GM21423 (cell line): Measurements from ENCODE around the gene KIZ.
"Not testable (repeated sequence)": the region's sequence is repeated elsewhere in the genome, so short reads cannot be mapped to it uniquely, and the experiment has no call there.

Source experiments
- ATAC-seq: cut with Tn5 transposase; IDR thresholded peaks from one replicate; pipeline ENCODE4 v1.9.1; 2021; ENCODE audit warnings: mild to moderate bottlenecking, moderate library complexity; ENCODE audit not compliant: unreplicated experiment

Gene KIZ

DNA sequence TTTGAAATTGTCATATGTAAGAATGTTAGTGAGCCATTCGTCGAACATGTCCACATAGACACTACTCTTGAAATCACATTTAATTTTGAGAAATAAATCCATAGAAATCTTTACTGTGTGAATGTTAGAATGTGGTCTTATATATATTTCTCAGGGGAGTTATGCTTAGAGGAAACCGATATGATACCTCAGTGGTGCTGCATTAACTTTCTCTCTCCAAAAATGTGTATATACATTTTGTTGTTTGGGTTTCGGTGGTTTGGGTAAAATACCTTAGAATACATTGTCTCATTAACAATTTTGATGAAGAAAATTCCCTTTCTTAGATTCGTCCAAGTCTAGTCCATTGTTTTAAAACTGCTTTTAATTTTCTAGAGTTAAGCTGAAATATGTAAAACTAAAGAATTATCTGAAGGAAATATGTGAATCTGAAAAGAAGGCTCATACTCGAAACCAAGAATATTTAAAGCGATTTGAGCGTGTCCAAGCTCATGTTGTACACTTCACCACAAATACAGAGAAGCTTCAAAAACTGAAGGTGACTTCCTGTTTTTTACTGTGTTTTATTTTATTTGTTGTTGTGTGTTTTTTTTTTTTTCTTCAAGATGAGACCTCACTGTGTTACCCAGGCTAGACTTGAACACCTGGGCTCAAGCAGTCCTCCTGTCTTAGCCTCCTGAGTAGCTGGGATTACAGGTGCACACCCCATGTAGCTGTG lies 10.3 kb downstream of the KIZ start:
- no peak for ATAC-seq

DNA sequence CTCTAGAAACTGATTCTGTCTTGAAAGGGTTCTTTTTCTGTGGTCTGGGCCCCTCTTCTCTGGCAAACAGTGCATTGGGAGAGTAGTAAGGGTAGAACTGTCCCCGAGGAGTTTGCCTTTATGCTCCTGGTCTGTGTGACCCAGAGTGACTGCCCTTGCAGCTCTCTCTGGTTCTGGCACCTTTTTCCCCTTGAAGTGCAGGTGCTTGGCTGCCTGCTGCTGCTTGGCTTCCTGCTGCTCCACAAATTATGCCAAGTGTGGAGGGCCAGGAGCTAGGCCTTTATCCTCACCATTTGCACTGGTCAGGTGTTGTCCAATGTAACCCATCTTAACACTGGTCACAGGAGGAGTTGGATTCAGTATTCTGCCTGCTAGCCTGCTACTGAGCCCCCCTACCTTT lies 11.2 kb downstream of the KIZ start:
- ATAC-seq = no peak

DNA sequence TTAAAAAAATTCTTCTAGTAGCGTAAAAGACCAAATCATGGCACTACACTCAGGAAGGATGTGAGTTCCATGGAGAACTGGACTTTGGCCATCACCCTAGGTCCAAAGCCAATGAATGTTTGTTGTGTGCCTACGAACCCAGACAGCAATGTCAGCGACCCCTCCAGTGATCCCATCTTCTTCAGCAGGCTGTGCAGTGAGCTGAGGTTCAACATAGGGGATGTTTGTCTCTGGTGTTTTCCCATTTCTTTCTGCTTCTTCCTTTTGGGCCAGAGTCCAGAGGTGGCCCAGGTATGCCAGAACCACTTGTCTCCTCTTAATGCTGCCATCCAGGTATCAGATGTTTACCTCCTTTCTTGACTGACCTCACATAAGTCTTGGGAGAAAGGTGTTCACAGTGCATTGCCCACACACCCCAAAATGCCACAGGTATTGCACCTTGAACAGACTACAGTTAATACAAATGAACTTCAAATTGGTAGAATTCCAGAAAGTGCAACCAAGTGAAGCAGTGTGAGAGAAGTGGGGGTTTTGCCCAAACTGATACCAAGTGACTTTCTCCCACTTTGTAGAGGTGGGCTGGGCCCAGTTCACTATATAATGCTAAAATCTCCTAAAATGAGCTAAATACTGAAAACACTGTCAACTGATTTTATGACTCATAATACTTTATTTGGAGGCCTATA lies 14.1 kb downstream of the KIZ start:
- no peak for ATAC-seq

DNA sequence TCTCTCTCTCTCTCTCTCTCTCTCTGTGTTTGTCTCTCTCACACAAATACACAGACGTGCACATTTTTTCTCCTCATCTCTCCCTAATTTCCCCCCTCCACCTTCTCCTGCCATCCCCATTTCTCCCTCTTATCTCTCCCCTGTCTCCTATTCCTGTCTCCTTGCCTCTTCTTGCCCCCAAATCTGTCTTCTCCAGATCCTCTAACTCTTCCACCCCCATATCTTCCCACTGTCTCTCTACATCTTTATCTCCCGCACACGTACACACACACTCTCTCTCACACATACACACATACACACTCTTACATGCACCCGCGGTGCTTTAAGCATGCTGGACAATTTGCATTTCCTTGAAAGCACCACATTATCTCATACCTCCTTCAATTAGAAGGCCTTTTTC lies 15.9 kb downstream of the KIZ start:
- ATAC-seq = no peak

DNA sequence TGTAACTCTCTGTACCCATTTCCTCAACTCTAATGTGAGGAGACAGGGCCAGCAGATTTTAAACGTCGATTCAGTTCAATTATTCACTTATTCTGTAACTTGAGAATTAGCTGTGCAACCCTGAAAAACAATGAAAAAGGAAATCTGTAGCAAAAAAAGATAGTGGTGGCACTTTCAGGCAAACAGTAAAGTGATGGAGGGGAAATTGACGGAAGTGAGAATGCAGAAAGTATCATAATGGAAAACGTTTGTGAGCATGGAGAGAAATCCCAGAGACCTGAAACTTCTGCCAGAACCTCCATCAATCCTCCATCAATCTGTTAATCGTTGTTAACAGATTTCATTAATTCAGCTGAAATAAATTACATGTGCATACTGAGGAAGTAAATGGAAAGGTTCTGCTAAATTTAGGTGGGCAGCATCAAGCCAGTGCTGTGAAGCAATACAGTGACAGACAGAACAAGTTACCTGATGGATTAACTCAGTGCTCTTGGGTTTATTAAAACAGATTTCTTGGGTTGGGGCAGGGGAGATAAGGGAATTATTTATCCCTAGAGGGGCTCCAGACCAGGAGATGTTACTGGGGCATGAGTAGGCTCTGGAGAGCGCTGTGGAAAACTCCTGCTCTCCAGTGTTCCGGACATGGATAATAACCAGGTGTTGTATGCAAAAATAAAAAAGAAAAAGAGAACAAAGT lies 17.5 kb downstream of the KIZ start:
- no peak for ATAC-seq

DNA sequence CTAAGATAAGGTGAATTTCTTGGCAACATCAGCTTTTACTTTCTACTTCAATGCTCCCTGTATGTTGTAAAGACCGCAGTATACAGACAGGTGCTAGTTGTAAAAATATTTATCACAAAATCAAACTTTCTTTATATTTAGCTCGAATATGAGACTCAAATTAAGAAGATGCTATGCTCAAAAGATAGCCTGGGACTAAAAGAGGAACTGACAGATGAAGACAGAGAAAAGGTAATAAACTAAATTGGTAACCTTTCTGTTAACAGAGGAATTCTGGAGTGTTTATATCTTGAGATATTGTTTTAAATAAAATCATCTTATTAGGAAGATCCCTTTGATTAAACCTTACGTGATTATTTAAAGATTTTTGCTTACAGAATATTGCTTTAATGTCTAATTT lies 19.5 kb downstream of the KIZ start:
- ATAC-seq = no peak

DNA sequence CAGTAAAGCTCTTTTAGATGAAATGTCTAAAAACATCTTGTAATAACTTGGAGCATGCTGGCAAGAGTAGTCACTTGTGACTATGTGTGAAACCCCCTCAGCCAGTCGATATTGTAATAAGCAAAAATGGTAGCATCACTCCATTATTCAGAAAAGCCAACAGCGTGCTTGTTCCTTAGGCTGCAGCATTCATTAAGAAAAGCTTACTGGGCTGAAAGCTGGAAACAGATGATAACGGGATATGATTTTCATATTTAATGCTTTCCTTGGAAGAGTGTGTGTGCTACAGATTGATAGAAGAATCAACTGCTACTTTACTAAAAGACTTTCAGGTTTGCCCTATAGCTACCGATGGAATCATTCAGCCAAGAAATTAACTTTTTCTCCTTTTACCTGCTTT lies 20.3 kb downstream of the KIZ start:
- no peak for ATAC-seq

DNA sequence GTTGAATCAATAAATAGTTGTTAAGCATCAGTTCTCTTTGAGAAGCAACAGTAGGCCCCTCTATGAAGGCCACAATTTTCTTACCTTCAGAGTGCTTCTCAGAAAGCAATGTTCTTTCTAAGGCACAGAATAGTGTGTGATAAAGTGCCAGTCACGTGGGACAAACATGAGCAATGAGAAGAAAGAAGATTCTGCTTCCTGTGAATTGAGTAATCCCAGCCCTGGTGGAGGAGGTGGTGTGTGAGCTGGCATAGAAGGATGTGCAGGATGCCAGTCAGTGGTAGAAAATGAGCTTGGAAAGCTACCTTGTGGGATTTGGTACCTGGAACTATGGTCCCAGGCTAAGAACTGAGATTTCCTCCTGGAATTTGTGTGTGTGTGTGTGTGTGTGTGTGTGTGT lies 21.7 kb downstream of the KIZ start:
- no peak for ATAC-seq

DNA sequence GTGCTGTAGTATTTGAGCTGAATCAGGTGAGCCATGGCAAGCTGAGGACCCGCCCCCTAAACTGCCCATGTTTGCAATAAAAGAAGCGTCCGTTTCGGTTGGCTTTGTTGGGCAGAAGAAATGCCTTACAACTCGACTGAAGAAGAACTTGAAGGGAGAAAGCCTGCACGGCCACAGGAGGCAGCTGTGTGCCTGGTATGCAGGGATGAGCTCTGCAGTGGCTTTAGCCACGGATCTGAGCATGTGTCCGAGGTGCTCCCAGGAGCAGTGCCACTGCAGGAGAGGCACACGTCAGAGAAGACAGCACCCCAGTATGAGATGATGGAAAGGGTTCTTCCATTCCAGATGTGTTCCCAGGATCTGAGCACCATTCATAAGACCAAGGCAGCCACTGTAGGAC lies 23.5 kb downstream of the KIZ start:
- ATAC-seq = no peak

DNA sequence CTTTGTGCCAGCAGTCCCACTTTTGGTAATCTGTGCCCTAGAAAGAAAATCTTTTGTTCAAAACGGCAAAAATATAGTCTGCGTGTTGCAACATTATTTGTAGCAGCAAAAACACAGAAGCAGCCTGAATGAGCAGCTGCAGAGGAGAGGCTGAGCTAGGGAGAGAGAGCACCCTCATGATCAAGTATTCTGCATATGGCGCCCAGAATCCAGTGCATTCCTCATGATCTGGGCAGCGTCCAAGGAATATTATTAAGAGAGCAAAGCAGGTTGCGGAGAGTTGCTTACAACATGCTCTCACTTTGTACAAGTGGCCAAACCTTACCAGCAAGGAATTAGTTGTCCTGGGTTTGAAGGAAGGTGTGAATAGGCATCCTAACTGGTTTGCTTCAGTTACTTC lies 25.9 kb downstream of the KIZ start:
- ATAC-seq = no peak

DNA sequence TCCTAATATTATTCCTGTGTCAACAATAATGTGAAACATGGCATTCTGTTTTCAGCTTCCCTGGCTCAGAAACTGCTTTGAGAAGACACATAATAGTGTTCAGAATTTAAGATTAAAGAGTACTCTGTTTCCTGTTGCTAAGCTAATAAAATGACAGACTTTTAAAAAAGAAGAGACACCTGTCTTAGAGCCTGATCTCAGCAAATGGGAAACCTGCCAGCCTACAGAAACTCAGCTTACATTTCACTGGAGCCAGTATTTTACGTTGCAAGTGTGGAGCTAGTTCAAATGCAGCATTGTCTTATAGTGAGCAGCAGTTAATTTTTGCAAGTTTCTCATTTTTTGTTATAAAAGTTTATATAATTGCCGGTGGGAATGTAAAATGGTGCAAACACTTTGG lies 28.8 kb downstream of the KIZ start:
- no peak for ATAC-seq

DNA sequence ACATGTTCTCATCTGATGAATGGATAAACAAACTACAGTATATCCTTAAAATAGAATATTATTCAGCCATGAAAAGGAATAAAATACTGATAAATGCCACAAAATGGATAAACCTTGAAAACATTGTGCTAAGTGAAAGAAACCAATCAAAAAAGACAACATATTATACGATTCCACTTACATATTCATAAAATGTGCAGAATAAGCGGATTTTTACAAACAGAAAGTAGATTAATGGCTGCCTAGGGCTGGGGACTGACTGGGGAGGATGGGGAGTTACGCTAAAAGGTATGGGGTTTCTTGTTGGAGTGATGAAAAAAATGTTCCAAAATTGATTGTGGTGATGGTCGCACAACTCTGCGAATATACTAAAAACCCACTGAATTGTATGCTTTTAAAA lies 29.4 kb downstream of the KIZ start:
- no peak for ATAC-seq

DNA sequence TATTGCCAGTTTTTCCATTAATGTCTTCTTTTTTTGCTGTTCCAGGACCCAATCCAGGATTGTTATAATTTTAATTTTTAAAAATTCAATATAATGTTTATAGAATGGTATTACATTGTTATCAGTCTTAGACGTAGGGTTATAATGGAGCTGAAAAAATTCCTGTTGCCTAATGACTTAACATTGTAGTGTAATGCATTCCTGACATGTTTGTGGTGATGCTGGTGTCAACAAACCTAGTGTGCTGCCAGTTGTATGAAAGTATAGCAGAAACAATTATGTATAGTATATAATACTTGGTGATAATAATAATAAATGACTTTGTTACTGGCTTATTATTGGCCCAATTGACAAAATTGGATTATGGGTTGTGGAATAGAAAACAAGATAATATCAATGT lies 30.4 kb downstream of the KIZ start:
- no peak for ATAC-seq

DNA sequence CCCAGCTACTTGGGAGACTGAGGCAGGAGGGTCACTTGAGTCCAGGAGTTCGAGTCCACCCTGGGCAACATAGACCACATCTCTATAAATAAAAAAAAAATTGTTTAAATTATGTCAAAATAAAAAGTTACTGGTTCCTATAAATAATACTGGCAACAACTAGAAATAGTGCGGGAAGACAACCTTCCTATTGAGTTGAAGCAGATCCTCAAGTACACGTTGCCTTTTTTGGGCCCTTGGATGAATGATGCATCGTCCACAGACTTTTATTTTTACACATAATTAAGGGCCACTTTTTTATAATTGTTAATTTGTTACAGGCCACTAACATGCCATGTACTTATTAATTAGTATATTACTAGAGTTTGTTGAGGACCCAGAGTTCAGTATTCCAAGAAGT lies 31.1 kb downstream of the KIZ start:
- no peak for ATAC-seq

DNA sequence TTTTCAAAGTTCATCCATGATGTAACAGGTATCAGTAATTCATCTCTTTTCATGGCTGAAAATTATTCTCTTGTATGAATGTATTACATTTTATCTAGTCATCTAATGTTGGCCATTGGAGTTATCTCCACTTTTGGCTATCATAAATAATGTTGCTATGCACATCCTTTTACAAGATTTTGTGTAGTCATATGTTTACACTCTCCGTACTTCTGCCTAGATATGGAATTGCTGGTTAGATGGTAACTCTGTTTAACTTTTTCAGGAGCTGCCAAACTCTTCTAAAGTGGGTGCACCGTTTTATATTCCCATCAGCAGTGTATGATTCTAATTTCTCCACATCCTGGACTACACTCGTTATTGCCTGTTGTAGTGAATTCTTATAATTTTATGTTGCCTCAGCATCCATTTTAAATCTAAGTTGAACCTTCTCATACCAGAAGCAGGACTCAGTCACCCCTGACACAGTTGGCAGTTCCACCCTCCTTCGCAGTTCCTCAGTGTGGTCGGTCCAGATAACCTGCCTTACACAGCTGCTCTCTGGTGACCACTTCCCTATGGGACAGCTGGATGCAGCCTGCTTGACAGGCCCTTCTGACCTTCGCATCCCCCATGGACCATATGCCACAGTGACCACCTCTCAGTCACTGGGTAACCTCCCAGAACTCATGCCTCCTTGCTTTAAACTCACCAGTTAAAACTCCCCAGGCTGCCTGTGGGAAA lies 33.9 kb downstream of the KIZ start:
- no peak for ATAC-seq

DNA sequence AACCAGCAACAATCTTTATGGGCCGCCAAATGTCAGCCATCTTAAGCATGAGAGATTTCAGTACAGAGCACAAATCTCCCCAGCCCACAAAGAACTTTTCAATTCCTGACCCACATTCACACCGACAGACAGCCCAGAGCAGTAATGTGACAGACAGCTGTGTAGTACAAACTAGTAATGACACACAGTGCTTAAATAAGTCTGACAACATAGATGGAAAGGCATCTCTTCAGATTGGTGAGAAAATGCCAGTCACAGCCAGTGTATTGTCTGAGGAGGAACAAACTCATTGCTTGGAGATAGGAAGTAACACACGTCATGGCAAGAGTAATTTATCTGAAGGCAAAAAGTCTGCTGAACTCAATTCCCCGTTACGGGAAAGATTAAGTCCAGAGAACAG lies 36.0 kb downstream of the KIZ start:
- ATAC-seq = no peak

DNA sequence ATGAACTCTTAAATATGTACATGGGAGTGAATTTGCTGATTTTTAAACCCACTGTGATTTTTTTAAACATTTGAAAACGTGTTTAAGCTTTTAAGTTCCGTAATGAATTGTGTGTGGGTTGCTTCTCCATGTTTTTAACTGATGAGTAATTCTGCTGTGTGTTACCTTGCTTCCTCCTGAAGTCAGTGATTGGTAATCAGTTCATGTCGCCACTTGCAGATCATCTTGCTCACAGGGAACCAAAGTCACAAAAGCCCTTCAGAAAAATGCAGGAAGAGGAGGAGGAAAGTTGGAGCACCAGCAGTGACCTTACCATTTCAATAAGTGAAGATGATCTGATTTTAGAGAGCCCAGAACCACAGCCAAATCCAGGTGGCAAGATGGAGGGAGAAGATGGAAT lies 36.7 kb downstream of the KIZ start:
- no peak for ATAC-seq

DNA sequence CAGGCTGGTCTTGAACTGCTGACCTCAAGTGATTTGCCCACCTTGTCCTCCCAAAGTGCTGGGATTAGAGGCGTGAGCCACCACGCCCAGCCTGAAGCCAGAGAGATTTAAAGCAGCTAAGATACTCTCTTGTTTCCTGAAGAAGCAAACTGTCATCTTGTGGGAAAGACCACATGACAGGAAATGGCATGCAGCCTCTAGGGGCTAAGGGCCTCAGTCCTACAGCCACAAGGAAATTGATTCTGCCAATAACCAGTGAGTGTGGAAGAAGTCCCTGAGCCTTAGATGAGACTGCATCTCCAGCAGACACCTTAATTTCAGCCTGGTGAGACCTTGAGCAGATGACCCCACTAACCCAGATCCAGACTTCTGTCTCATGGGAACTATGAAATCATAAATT lies 40.9 kb downstream of the KIZ start:
- ATAC-seq = peak; percentile 77

DNA sequence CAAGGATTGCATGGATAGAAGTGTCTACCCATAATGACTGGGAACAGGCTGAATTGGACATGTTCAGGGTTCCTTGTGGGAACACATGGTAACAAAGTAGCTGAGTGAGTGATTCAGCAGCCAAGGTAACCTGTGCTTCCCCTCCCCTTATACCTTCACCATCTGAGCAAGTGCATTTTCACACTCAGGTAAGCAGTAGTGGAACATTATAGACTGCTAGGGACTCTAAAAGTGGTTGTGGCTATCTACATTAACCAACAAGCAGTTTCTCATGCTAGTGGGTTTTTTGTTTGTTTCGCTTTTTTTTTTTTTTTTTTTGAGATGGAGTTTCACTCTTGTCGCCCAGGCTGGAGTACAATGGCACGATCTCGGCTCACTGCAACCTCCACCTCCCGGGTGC lies 41.4 kb downstream of the KIZ start:
- ATAC-seq = peak; percentile 79

DNA sequence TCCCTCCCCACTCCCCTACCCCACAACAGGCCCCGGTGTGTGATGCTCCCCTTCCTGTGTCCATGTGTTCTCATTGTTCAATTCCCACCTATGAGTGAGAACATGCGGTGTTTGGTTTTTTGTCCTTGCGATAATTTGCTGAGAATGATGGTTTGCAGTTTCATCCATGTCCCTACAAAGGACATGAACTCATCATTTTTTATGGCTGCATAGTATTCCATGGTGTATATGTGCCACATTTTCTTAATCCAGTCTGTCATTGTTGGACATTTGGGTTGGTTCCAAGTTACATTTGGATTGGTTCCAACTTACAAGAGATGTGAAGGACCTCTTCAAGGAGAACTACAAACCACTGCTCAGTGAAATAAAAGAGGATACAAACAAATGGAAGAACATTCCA lies 42.2 kb downstream of the KIZ start:
- ATAC-seq = not testable (repeated sequence)

DNA sequence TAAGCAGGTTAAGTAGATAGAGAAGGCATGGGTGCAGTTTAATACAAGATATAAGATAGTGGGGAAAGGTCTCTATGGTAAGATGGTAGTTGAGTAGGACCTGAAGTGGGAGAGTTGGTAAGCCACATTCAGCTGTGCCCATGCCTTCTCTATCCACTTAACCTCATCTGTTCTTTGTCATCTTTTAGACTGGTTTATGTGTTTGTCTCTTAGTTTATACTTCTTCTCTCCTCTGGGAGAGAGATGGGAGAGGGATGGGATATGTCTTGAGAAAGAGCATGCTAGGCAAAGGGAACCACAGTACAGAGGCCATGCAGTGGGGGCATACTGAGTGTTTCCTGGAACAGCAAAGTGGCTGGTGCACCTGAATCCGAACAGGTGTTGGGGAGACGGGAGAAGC lies 46.7 kb downstream of the KIZ start:
- ATAC-seq = no peak

DNA sequence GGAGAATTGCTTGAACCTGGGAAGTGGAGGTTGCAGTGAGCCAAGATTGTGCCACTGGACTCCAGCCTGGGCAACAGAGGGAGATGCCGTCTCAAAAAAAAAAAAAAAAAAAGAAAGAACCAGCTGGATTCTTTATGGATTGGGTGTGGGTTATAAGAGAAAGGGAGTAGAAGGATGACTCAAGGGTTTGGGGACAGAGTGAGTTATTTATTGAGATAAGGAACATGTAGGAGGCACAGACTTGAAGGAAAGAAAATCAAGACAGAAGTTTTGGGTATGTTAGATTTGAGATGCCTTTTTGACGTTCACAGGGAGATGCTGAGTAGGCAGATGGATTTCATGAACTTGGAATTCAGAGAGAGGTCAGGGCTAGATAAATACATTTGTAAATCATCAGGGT lies 47.6 kb downstream of the KIZ start:
- ATAC-seq = no peak
